Subcutaneous abdominal adipose tissue (tissue), 5 donors: Measurements from ENCODE around the gene CHID1.

Experiments used
- H3K27ac ChIP-seq: one replicate; pipeline ENCODE4 v1.7.0; 2013; ENCODE audit warnings: low read depth, mild to moderate bottlenecking, inconsistent platforms, low read length, moderate library complexity
- H3K27me3 ChIP-seq, 5 donors: one replicate each; pipeline ENCODE4 v1.7.0; 2013; ENCODE audit warnings: low read length in 5 of 5, inconsistent platforms in 1 of 5; ENCODE audit not compliant: control insufficient read depth in 5 of 5, insufficient read depth in 4 of 5
- H3K36me3 ChIP-seq, 5 donors: one replicate each; pipeline ENCODE4 v1.7.0; 2013; ENCODE audit warnings: low read length in 5 of 5; ENCODE audit not compliant: control insufficient read depth in 5 of 5, insufficient read depth in 5 of 5
- H3K4me1 ChIP-seq, 5 donors: one replicate each; pipeline ENCODE4 v1.7.0; 2013; ENCODE audit warnings: low read length in 5 of 5, mild to moderate bottlenecking in 3 of 5, moderate library complexity in 1 of 5; ENCODE audit not compliant: control insufficient read depth in 5 of 5, insufficient read depth in 5 of 5
- H3K4me3 ChIP-seq, 5 donors: one replicate each; pipeline ENCODE4 v1.7.0; 2013; ENCODE audit warnings: low read length in 5 of 5, low read depth in 1 of 5
- H3K9ac ChIP-seq, 5 donors: one replicate each; pipeline ENCODE4 v1.7.0; 2013; ENCODE audit warnings: low read length in 5 of 5, mild to moderate bottlenecking in 4 of 5, moderate library complexity in 3 of 5
- H3K9me3 ChIP-seq, 5 donors: one replicate each; pipeline ENCODE4 v1.7.0; 2013; ENCODE audit warnings: low read length in 5 of 5; ENCODE audit not compliant: control insufficient read depth in 5 of 5
- donor health status: healthy.
- donor health status: healthy.
- donor health status: healthy.
- donor health status: healthy.
- donor health status: healthy.

Gene CHID1

GRCh38 chr11:934527-934926, 23.9 kb upstream of the CHID1 start:
- Histone ChIP-seq H3K27ac (no peak overlapping the region), H3K9ac (peak overlapping the region in 1 of 5 donors; percentile 23), H3K4me3 (peak overlapping the region in 1 of 5 donors; percentile 23), H3K4me1 (peaks cover 10 to 56% (median 42%) of the 10 kb centered on the region in 5 donors), H3K36me3 (peaks cover 0 to 8% (median 0%) of the 10 kb centered on the region in 5 donors), H3K27me3 (no peaks in the 10 kb centered on the region), H3K9me3 (no peaks in the 10 kb centered on the region)

- peaks cover 10 to 62% (median 47%) of the 10 kb centered on the region in 5 donors for H3K4me1 ChIP-seq
- H3K36me3 ChIP-seq: peaks cover 0 to 11% (median 0%) of the 10 kb centered on the region in 5 donors
- peak overlapping the region in 2 of 5 donors; percentile 16 to 23 for H3K4me3 ChIP-seq
These were observed 23.3 kb upstream of the CHID1 start for GRCh38 chr11:933936-934335.

GRCh38 chr11:933142-933851, 22.7 kb upstream of the CHID1 start:
- Histone ChIP-seq H3K27me3 (no peaks in the 10 kb centered on the region), H3K9me3 (no peaks in the 10 kb centered on the region), H3K9ac (peak overlapping the region in 2 of 5 donors; percentile 43 to 68), H3K27ac (peak overlapping the region; percentile 63), H3K4me1 (peaks cover 10 to 68% (median 54%) of the 10 kb centered on the region in 5 donors), H3K4me3 (peak overlapping the region in 3 of 5 donors; percentile 16 to 38 (median 23)), H3K36me3 (peaks cover 0 to 15% (median 0%) of the 10 kb centered on the region in 5 donors)

More at GRCh38 chr11:933936-934335, 23.3 kb upstream of the CHID1 start:
- Histone ChIP-seq H3K9me3 (no peaks in the 10 kb centered on the region), H3K27ac (peak overlapping the region; percentile 63), H3K27me3 (no peaks in the 10 kb centered on the region), H3K9ac (peak overlapping the region in 1 of 5 donors; percentile 68)

GRCh38 chr11:932435-932834, 21.8 kb upstream of the CHID1 start:
- Histone ChIP-seq H3K27ac (peak overlapping the region; percentile 63), H3K9ac (peak overlapping the region in 1 of 5 donors; percentile 43), H3K36me3 (peaks cover 0 to 16% (median 3%) of the 10 kb centered on the region in 5 donors), H3K27me3 (no peaks in the 10 kb centered on the region), H3K4me3 (no peak overlapping the region), H3K4me1 (peaks cover 10 to 69% (median 60%) of the 10 kb centered on the region in 5 donors), H3K9me3 (no peaks in the 10 kb centered on the region)

GRCh38 chr11:931385-931784, 20.8 kb upstream of the CHID1 start:
- H3K4me1 ChIP-seq: peaks cover 12 to 76% (median 68%) of the 10 kb centered on the region in 5 donors
- H3K27me3 ChIP-seq: no peaks in the 10 kb centered on the region
- H3K4me3 ChIP-seq: no peak overlapping the region
- no peak overlapping the region for H3K27ac ChIP-seq
- H3K9ac ChIP-seq: peak overlapping the region in 1 of 5 donors; percentile 24
- peaks cover 0 to 17% (median 3%) of the 10 kb centered on the region in 5 donors for H3K36me3 ChIP-seq
- no peaks in the 10 kb centered on the region for H3K9me3 ChIP-seq

GRCh38 chr11:929405-929804, 18.8 kb upstream of the CHID1 start:
- peaks cover 0 to 17% (median 3%) of the 10 kb centered on the region in 5 donors for H3K36me3 ChIP-seq
- H3K4me3 ChIP-seq: no peak overlapping the region
- H3K4me1 ChIP-seq: peaks cover 12 to 85% (median 80%) of the 10 kb centered on the region in 5 donors
- no peak overlapping the region for H3K27ac ChIP-seq
- H3K27me3 ChIP-seq: no peaks in the 10 kb centered on the region
- no peaks in the 10 kb centered on the region for H3K9me3 ChIP-seq
- peak overlapping the region in 1 of 5 donors; percentile 6 for H3K9ac ChIP-seq

GRCh38 chr11:928786-929185, 18.2 kb upstream of the CHID1 start:
- Histone ChIP-seq H3K4me1 (peaks cover 12 to 80% (median 78%) of the 10 kb centered on the region in 5 donors), H3K9ac (peak overlapping the region in 1 of 5 donors; percentile 44), H3K27ac (no peak overlapping the region)

GRCh38 chr11:927871-928270, 17.3 kb upstream of the CHID1 start:
- Histone ChIP-seq H3K9ac (peak overlapping the region in 3 of 5 donors; percentile 10 to 53 (median 43)), H3K27me3 (no peaks in the 10 kb centered on the region), H3K36me3 (peaks cover 0 to 17% (median 3%) of the 10 kb centered on the region in 5 donors), H3K4me3 (peak overlapping the region in 3 of 5 donors; percentile 5 to 80 (median 17)), H3K27ac (no peak overlapping the region), H3K9me3 (no peaks in the 10 kb centered on the region), H3K4me1 (peaks cover 5 to 70% (median 69%) of the 10 kb centered on the region in 5 donors)

More at GRCh38 chr11:928786-929185, 18.2 kb upstream of the CHID1 start:
- no peaks in the 10 kb centered on the region for H3K27me3 ChIP-seq
- no peaks in the 10 kb centered on the region for H3K9me3 ChIP-seq
- H3K4me3 ChIP-seq: peak overlapping the region in 2 of 5 donors; percentile 13 to 80
- H3K36me3 ChIP-seq: peaks cover 0 to 17% (median 3%) of the 10 kb centered on the region in 5 donors

- no peaks in the 10 kb centered on the region for H3K27me3 ChIP-seq
- peak overlapping the region; percentile 54 for H3K27ac ChIP-seq
- H3K36me3 ChIP-seq: peaks cover 0 to 17% (median 3%) of the 10 kb centered on the region in 5 donors
- H3K9me3 ChIP-seq: no peaks in the 10 kb centered on the region
- peaks cover 5 to 57% (median 54%) of the 10 kb centered on the region in 5 donors for H3K4me1 ChIP-seq
- H3K9ac ChIP-seq: peak overlapping the region; percentile 30 to 86 (median 74)
- H3K4me3 ChIP-seq: peak overlapping the region; percentile 74 to 87 (median 77)
These were observed 15.8 kb upstream of the CHID1 start for GRCh38 chr11:926341-926916.
